Measurements from ENCODE around the gene GNG4. TPM values are rescaled to one million over a fixed set of nuclear protein-coding genes. Genes with fewer than 3 reads are reported as not detected.
"Not testable (repeated sequence)": the region's sequence is repeated elsewhere in the genome, so short reads cannot be mapped to it uniquely, and the experiment has no call there.

The GNG4 gene
- total RNA-seq, 2 donors from 2014 or later, result 13.5 to 14.2 TPM

DNA sequence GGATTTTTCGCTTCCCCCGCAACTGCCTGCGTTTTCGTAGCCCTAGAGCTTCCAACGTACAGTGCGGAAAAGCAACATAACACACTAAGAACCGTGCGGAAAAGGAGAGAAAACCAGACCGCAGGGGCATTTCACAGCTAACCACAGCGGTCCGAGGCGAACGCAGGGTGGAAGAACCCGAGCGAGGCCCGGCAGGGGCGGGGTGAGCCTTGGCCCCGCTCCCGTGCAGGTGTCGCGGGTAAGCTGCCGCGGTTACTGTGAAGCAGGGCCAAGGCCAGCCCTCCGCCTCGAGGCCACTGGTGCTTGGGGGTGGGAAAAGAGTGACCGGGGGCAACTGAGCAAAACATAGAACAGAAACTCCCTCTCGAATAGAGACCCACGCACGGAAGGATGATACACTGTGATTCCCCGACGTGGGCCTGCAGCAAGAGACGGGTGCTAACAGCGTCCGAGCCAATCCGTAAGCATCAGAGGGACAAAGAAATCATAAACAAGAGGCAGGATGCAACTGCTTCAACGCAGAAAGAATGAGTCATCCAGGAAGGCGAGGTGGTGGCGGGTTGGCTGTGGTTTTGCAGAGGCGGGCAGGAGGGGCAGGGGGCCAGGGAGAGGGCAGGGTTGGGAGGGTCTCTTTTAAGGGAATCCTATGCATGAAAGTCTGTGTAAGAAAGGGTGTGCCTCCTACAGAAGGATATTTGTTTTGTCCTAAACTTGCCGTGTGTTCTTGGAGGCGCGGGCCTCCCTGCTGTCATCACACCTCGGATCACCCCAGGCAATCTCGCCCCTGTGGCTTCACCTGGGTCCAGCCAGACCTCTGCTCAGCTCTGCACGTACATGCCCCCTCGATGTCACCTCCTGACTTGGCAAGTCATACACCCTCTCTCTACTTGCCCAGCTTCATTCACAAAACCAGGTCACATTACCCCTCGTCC, 7.3 kb downstream of the GNG4 start:
- Histone ChIP-seq H3K9ac (ENCODE audit: extremely low read depth, low read length, poor library complexity, severe bottlenecking) (no peak overlapping the region), H3K27ac (ENCODE audit: low read depth, low read length) (no peak overlapping the region), H3K27me3 (ENCODE audit: control insufficient read depth, insufficient read depth, low read length, poor library complexity, severe bottlenecking) (peaks cover 21% of the 10 kb centered on the region), H3K4me1 (ENCODE audit: control insufficient read depth, insufficient read depth, low read length) (peaks cover 6% of the 10 kb centered on the region), H3K4me3 (ENCODE audit: low read length) (no peak overlapping the region), H3K36me3 (ENCODE audit: control insufficient read depth, insufficient read depth, low read length) (no peaks in the 10 kb centered on the region), H3K9me3 (ENCODE audit: control insufficient read depth, low read length) (no peaks in the 10 kb centered on the region)
- Mint-ChIP-seq H3K9me3 (no peaks in the 10 kb centered on the region), H3K4me3 (no peak overlapping the region), H3K4me1 (peaks cover 29% of the 10 kb centered on the region), H3K27me3 (ENCODE audit: insufficient read depth) (peaks cover 17% of the 10 kb centered on the region), H3K36me3 (ENCODE audit: low read depth) (no peaks in the 10 kb centered on the region), H3K27ac (peak overlapping the region; percentile 46)
- DNase-seq, result peak; percentile 84
- 67 to 75% methylated on average over 24 to 47 of the region's 47 CpGs for WGBS, 2 experiments (ENCODE audit: insufficient coverage in 1 of 2, insufficient read length in 1 of 2)
- TF ChIP-seq, protein P1, sequence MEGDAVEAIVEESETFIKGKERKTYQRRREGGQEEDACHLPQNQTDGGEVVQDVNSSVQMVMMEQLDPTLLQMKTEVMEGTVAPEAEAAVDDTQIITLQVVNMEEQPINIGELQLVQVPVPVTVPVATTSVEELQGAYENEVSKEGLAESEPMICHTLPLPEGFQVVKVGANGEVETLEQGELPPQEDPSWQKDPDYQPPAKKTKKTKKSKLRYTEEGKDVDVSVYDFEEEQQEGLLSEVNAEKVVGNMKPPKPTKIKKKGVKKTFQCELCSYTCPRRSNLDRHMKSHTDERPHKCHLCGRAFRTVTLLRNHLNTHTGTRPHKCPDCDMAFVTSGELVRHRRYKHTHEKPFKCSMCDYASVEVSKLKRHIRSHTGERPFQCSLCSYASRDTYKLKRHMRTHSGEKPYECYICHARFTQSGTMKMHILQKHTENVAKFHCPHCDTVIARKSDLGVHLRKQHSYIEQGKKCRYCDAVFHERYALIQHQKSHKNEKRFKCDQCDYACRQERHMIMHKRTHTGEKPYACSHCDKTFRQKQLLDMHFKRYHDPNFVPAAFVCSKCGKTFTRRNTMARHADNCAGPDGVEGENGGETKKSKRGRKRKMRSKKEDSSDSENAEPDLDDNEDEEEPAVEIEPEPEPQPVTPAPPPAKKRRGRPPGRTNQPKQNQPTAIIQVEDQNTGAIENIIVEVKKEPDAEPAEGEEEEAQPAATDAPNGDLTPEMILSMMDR (conservative IDR thresholded peaks at IDR 0.05), result no peak

DNA sequence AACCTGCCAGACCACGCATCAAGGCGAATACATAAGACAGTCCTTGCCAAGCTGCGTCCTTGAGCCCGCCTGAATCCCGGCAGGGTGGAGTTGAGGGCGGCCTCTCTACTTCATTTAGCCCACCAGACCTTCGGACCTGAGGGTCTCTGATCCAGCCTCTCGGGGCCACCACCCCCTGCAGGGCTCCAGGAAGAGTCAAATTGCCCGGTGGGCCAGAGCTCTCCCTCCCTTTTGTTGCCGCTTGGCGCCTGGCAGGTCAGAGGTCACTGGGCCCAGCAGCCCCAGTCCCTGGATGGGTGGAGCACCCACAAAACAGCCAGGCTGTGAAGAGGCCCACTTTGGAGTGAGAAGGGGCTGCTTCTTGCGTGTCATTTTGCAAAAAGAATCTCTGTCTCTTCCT, 9.0 kb downstream of the GNG4 start:
- H3K36me3 Mint-ChIP-seq (ENCODE audit: low read depth), result no peaks in the 10 kb centered on the region
- Histone ChIP-seq H3K27me3 (ENCODE audit: control insufficient read depth, insufficient read depth, low read length, poor library complexity, severe bottlenecking) (peaks cover 9% of the 10 kb centered on the region), H3K36me3 (ENCODE audit: control insufficient read depth, insufficient read depth, low read length) (no peaks in the 10 kb centered on the region), H3K4me3 (ENCODE audit: low read length) (no peak overlapping the region), H3K9ac (ENCODE audit: extremely low read depth, low read length, poor library complexity, severe bottlenecking) (no peak overlapping the region), H3K4me1 (ENCODE audit: control insufficient read depth, insufficient read depth, low read length) (peaks cover 6% of the 10 kb centered on the region), H3K9me3 (ENCODE audit: control insufficient read depth, low read length) (no peaks in the 10 kb centered on the region), H3K27ac (ENCODE audit: low read depth, low read length) (no peak overlapping the region)
- H3K27ac Mint-ChIP-seq, result no peak overlapping the region
- DNase-seq, result peak; percentile 47
- peaks cover 24% of the 10 kb centered on the region for H3K4me1 Mint-ChIP-seq
- H3K4me3 Mint-ChIP-seq, result no peak overlapping the region
- WGBS, 2 experiments (ENCODE audit: insufficient coverage in 1 of 2, insufficient read length in 1 of 2), result 82 to 94% methylated on average over 2 to 12 of the region's 12 CpGs
- H3K9me3 Mint-ChIP-seq, result no peaks in the 10 kb centered on the region
- H3K27me3 Mint-ChIP-seq (ENCODE audit: insufficient read depth), result peaks cover 14% of the 10 kb centered on the region
- TF ChIP-seq, protein P1 (conservative IDR thresholded peaks at IDR 0.05), result no peak

DNA sequence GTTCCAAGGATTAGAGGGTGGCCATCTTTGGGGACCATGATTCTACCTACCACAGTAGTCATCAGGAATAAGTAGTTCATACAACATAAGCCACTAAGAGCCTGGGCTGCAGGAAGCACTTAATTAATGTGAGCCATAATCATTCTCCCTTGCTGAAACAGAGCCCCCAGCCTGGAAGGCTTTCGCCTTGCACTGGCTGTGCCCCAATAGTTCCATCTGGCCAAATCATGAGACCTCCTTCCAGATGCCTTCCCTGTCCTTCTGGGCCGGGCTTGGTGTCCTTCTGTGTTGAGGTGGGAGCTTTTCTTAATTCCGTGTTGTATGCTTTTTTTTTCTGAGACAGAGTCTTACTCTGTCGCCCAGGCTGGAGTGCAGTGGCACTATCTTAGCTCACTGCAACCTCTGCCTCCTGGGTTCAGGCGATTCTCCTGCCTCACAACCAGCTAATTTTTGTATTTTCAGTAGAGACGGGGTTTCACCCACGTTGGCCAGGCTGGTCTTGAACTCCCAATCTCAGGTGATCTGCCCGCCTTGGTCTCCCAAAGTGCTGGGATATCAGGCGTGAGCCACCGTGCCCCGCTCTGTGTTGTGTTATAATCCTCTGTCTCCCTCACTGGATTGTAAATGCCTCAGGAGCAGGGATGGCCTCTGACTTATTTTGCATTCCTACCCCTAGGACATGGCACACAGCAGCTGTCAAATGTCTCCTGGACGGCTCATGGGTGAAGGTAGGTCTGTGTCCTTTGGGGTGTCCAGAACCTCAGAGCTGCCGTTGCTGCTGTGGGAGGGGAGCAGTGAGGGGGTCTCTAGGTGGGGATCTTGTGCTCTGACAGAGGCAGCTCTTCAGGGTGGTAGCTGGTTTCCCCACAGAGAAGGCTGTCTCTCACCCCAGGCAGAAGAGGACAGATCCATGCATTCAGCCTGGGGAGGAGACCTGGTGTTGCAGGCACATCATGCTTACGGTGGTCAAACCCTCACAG, 10.1 kb downstream of the GNG4 start:
- Histone ChIP-seq H3K4me3 (ENCODE audit: low read length) (no peak overlapping the region), H3K4me1 (ENCODE audit: control insufficient read depth, insufficient read depth, low read length) (peaks cover 6% of the 10 kb centered on the region), H3K9me3 (ENCODE audit: control insufficient read depth, low read length) (no peaks in the 10 kb centered on the region), H3K36me3 (ENCODE audit: control insufficient read depth, insufficient read depth, low read length) (no peaks in the 10 kb centered on the region), H3K27ac (ENCODE audit: low read depth, low read length) (no peak overlapping the region), H3K9ac (ENCODE audit: extremely low read depth, low read length, poor library complexity, severe bottlenecking) (no peak overlapping the region), H3K27me3 (ENCODE audit: control insufficient read depth, insufficient read depth, low read length, poor library complexity, severe bottlenecking) (peaks cover 2% of the 10 kb centered on the region)
- Mint-ChIP-seq H3K27ac (no peak overlapping the region), H3K27me3 (ENCODE audit: insufficient read depth) (peaks cover 12% of the 10 kb centered on the region), H3K4me3 (no peak overlapping the region), H3K9me3 (no peaks in the 10 kb centered on the region), H3K4me1 (peaks cover 23% of the 10 kb centered on the region), H3K36me3 (ENCODE audit: low read depth) (no peaks in the 10 kb centered on the region)
- DNase-seq, result peak; percentile 42
- 82 to 87% methylated on average over 6 to 14 of the region's 14 CpGs for WGBS, 2 experiments (ENCODE audit: insufficient coverage in 1 of 2, insufficient read length in 1 of 2)
- TF ChIP-seq, protein P1 (conservative IDR thresholded peaks at IDR 0.05), result no peak

DNA sequence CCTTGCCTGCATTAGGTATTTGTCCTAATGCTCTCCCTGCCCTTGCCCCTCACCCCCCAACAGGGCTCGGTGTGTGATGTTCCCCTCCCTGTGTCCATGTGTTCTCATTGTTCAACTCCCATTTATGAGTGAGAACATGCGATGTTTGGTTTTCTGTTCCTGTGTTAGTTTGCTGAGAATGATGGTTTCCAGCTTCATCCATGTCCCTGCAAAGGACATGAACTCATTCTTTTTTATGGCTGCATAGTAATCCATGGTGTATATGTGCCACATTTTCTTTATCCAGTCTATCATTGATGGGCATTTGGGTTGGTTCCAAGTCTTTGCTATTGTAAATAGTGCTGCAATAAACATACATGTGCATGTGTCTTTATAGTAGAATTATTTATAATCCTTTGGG, 11.0 kb downstream of the GNG4 start:
- not testable (repeated sequence) for H3K36me3 Mint-ChIP-seq (ENCODE audit: low read depth); H3K4me1 ChIP-seq (ENCODE audit: control insufficient read depth, insufficient read depth, low read length); H3K27me3 Mint-ChIP-seq (ENCODE audit: insufficient read depth); H3K9ac ChIP-seq (ENCODE audit: extremely low read depth, low read length, poor library complexity, severe bottlenecking); H3K27ac ChIP-seq (ENCODE audit: low read depth, low read length); H3K27me3 ChIP-seq (ENCODE audit: control insufficient read depth, insufficient read depth, low read length, poor library complexity, severe bottlenecking); H3K9me3 ChIP-seq (ENCODE audit: control insufficient read depth, low read length); H3K4me3 ChIP-seq (ENCODE audit: low read length); H3K9me3 Mint-ChIP-seq; H3K27ac Mint-ChIP-seq; H3K4me3 Mint-ChIP-seq; H3K36me3 ChIP-seq (ENCODE audit: control insufficient read depth, insufficient read depth, low read length); DNase-seq
- WGBS, 2 experiments (ENCODE audit: insufficient coverage in 1 of 2, insufficient read length in 1 of 2), result 100% methylated on average over 1 of the region's 2 CpGs; no CpG with 5 or more reads in 1 of the 2 experiments
- H3K4me1 Mint-ChIP-seq, result peaks cover 18% of the 10 kb centered on the region
